GM10266 (cell line): Measurements from ENCODE around the gene SEMA4F.

Experiments
- DNase-seq: peaks from one replicate; pipeline ENCODE4 v3.0.0; 2012; ENCODE audit errors: extremely low spot score
- TF ChIP-seq, protein P1 (sequence below): IDR thresholded peaks from 2 replicates; pipeline ENCODE4 v1.5.1; 2012; ENCODE audit warnings: mild to moderate bottlenecking, low read depth; ENCODE audit not compliant: control insufficient read depth, insufficient read depth; ENCODE audit errors: missing control alignments

SEMA4F gene

DNA sequence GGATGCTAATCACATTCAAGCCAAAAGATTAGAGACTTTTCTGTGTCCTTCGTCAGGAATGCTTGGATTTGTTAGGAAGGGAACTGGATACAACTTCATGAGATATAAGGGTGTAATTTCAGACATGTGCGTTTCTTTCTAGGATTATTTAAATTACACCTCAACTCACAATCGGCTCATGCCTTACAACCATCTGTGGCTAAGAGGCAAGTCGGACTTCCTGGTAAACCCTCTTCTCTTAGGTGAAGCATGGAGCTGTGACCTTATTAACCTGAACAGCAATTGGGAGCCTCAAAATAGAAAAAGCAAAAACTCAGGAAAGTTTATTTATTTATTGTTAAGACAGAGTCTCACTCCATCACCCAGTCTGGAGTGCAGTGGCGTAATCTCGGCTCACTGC, 61.8 kb downstream of the SEMA4F start:
- DNase-seq = no peak
- TF ChIP-seq, protein P1, sequence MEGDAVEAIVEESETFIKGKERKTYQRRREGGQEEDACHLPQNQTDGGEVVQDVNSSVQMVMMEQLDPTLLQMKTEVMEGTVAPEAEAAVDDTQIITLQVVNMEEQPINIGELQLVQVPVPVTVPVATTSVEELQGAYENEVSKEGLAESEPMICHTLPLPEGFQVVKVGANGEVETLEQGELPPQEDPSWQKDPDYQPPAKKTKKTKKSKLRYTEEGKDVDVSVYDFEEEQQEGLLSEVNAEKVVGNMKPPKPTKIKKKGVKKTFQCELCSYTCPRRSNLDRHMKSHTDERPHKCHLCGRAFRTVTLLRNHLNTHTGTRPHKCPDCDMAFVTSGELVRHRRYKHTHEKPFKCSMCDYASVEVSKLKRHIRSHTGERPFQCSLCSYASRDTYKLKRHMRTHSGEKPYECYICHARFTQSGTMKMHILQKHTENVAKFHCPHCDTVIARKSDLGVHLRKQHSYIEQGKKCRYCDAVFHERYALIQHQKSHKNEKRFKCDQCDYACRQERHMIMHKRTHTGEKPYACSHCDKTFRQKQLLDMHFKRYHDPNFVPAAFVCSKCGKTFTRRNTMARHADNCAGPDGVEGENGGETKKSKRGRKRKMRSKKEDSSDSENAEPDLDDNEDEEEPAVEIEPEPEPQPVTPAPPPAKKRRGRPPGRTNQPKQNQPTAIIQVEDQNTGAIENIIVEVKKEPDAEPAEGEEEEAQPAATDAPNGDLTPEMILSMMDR = no peak

GRCh38 chr2:74719066-74719465, 65.0 kb downstream of the SEMA4F start:
- TF ChIP-seq, protein P1 = no peak
- no peak for DNase-seq

DNA sequence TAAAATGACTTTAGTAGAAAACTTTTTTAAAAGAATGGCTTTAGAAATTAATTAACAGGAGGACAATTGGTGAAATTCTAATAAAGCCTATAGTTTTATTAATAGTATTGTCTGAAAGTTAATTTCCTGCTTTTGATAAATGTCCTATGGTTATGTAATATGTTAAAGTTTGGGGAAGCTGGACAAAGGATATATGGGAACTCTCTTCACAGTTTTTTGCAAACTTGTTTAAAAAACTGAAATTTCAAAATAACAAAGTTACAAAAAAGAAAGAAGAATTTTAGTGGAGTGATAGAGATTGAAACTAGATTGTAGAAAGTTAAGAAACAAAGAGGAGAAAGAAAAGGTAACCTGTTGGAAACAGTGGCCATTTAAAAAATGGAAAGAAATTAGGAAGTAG, 67.3 kb downstream of the SEMA4F start:
- no peak for DNase-seq
- TF ChIP-seq, protein P1 = no peak

DNA sequence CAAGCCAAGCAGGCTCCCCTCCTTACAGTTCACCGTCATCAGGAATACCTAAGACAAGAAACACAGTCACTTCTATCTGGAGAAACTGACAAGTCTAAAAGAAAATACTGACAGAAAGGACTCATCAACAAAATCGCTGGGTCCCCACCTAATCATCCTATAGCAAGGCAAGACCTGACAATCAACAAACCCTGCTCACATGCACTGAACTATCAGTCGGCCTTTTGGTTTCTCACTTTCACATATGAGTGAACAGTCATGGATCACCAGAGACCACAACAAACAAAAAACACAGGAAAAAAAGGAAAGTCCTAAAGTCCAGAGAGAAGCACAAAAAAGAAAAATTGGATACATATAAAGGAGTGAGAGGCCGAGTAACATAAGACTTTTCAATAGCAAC, 70.4 kb downstream of the SEMA4F start:
- DNase-seq = no peak
- TF ChIP-seq, protein P1 = no peak

- TF ChIP-seq, protein P1 = no peak
- no peak for DNase-seq
Observed at GRCh38 chr2:74725287-74725686, 71.2 kb downstream of the SEMA4F start.

DNA sequence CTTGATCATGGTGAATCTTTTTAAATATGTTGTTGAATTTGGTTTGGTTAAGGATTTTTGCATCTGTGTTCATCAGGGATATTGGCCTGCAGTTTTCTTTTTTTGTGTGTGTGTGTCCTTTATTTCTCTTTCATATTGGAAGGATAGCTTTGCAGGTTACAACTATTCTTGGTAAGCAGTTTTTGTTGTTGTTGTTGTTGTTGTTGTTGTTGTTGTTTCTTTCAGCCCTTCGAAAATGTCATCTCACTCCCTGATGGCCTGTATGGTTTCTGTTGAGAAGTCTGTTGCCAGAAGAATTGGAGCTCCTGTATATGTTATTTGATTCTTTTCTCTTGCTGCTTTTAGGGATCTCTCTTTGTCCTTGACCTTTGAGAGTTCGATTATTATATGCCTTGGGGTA, 74.8 kb downstream of the SEMA4F start:
- TF ChIP-seq, protein P1 = no peak
- no peak for DNase-seq

- no peak for DNase-seq
- TF ChIP-seq, protein P1 = no peak
Observed at GRCh38 chr2:74730530-74730929, 76.5 kb downstream of the SEMA4F start.
